IPS DF 6.9 (cell line): Measurements from ENCODE around the gene GTF2IRD1.
"Not testable (repeated sequence)": the region's sequence is repeated elsewhere in the genome, so short reads cannot be mapped to it uniquely, and the experiment has no call there.

Experiments used
- DNase-seq: peaks from one replicate; pipeline ENCODE4 v3.0.0-alpha.2; 2013; ENCODE audit warnings: low read depth, low spot score
- H3K27ac ChIP-seq: one replicate; pipeline ENCODE4 v1.5.1; 2013; ENCODE audit warnings: low read length, control low read depth
- H3K27me3 ChIP-seq: 2 replicates; pipeline ENCODE4 v1.6.1; 2013; ENCODE audit warnings: mild to moderate bottlenecking, low read length; ENCODE audit not compliant: control insufficient read depth, insufficient read depth
- H3K36me3 ChIP-seq: 2 replicates; pipeline ENCODE4 v1.6.1; 2013; ENCODE audit warnings: low read length; ENCODE audit not compliant: control insufficient read depth, insufficient read depth
- H3K4me1 ChIP-seq: 2 replicates; pipeline ENCODE4 v1.6.1; 2013; ENCODE audit warnings: low read length; ENCODE audit not compliant: control insufficient read depth, insufficient read depth
- H3K4me3 ChIP-seq: 2 replicates; pipeline ENCODE4 v1.5.1; 2013; ENCODE audit warnings: mild to moderate bottlenecking, low read length
- H3K9me3 ChIP-seq: 2 replicates; pipeline ENCODE4 v1.6.1; 2013; ENCODE audit warnings: low read length, inconsistent platforms; ENCODE audit not compliant: control insufficient read depth, insufficient read depth
- WGBS: extraction: QIAGEN DNeasy Blood & Tissue Kit; methylation state at CpG from one replicate; pipeline ENCODE4 v1.1.7; 2013; ENCODE audit warnings: mixed read lengths, missing lambda C conversion rate; ENCODE audit not compliant: insufficient read length, insufficient coverage; 5-methylcytosine and 5-hydroxymethylcytosine counted together

The GTF2IRD1 gene

GRCh38 chr7:74489997-74490945, 36.6 kb downstream of the GTF2IRD1 start:
- no peak overlapping the region for H3K27ac ChIP-seq
- WGBS = no CpG with 5 or more reads among the region's 19 CpGs

GRCh38 chr7:74491490-74491889, 37.8 kb downstream of the GTF2IRD1 start:
- not testable (repeated sequence) for H3K27me3 ChIP-seq, DNase-seq, H3K9me3 ChIP-seq, H3K4me3 ChIP-seq, H3K36me3 ChIP-seq, H3K4me1 ChIP-seq, H3K27ac ChIP-seq
- no CpG with 5 or more reads among the region's 2 CpGs for WGBS

More at GRCh38 chr7:74489997-74490945, 36.6 kb downstream of the GTF2IRD1 start:
- Histone ChIP-seq H3K4me1 (peaks cover 1% of the 10 kb centered on the region; the same call in 1 of the 2 replicates), H3K36me3 (no peaks in the 10 kb centered on the region), H3K27me3 (no peaks in the 10 kb centered on the region), H3K4me3 (no peak overlapping the region), H3K9me3 (no peaks in the 10 kb centered on the region)
- no peak for DNase-seq

- no peaks in the 10 kb centered on the region for H3K27me3 ChIP-seq
- H3K27ac ChIP-seq = no peak overlapping the region
- no peaks in the 10 kb centered on the region for H3K9me3 ChIP-seq
- WGBS = no CpG with 5 or more reads among the region's 6 CpGs
- H3K4me3 ChIP-seq = no peak overlapping the region
- H3K4me1 ChIP-seq = 0 out of 2 replicates have a peak, but pooled peaks cover 2% of the 10 kb centered on the region
- no peak for DNase-seq
- no peaks in the 10 kb centered on the region for H3K36me3 ChIP-seq
These were observed 39.6 kb downstream of the GTF2IRD1 start for GRCh38 chr7:74493295-74493694.

- no CpG with 5 or more reads among the region's 14 CpGs for WGBS
- no peak overlapping the region for H3K4me3 ChIP-seq
These were observed 40.4 kb downstream of the GTF2IRD1 start for GRCh38 chr7:74494076-74494548.

GRCh38 chr7:74495112-74496086, 41.7 kb downstream of the GTF2IRD1 start:
- no peaks in the 10 kb centered on the region for H3K36me3 ChIP-seq
- H3K4me1 ChIP-seq = 0 out of 2 replicates have a peak, but pooled peaks cover 2% of the 10 kb centered on the region
- WGBS = no CpG with 5 or more reads among the region's 19 CpGs
- H3K4me3 ChIP-seq = no peak overlapping the region
- DNase-seq = no peak
- H3K27me3 ChIP-seq = no peaks in the 10 kb centered on the region
- no peaks in the 10 kb centered on the region for H3K9me3 ChIP-seq
- H3K27ac ChIP-seq = no peak overlapping the region

More at GRCh38 chr7:74494076-74494548, 40.4 kb downstream of the GTF2IRD1 start:
- no peak for DNase-seq
- H3K4me1 ChIP-seq = 0 out of 2 replicates have a peak, but pooled peaks cover 2% of the 10 kb centered on the region
- no peaks in the 10 kb centered on the region for H3K27me3 ChIP-seq
- H3K9me3 ChIP-seq = no peaks in the 10 kb centered on the region
- no peaks in the 10 kb centered on the region for H3K36me3 ChIP-seq
- no peak overlapping the region for H3K27ac ChIP-seq

GRCh38 chr7:74496272-74496671, 42.6 kb downstream of the GTF2IRD1 start:
- Histone ChIP-seq H3K4me3 (no peak overlapping the region), H3K9me3 (no peaks in the 10 kb centered on the region), H3K27me3 (no peaks in the 10 kb centered on the region), H3K4me1 (0 out of 2 replicates have a peak, but pooled peaks cover 2% of the 10 kb centered on the region), H3K27ac (no peak overlapping the region), H3K36me3 (no peaks in the 10 kb centered on the region)
- DNase-seq = no peak
- no CpG with 5 or more reads among the region's 6 CpGs for WGBS

GRCh38 chr7:74496773-74497172, 43.1 kb downstream of the GTF2IRD1 start:
- H3K4me1 ChIP-seq, H3K36me3 ChIP-seq, H3K27me3 ChIP-seq, H3K27ac ChIP-seq, H3K9me3 ChIP-seq, H3K4me3 ChIP-seq, DNase-seq: not testable (repeated sequence)
- no CpG with 5 or more reads among the region's 3 CpGs for WGBS

- Histone ChIP-seq H3K36me3 (no peaks in the 10 kb centered on the region), H3K4me3 (no peak overlapping the region), H3K9me3 (no peaks in the 10 kb centered on the region), H3K27me3 (no peaks in the 10 kb centered on the region), H3K4me1 (0 out of 2 replicates have a peak, but pooled peaks cover 2% of the 10 kb centered on the region), H3K27ac (no peak overlapping the region)
- DNase-seq = no peak
- WGBS = no CpG with 5 or more reads among the region's 4 CpGs
These were observed 44.6 kb downstream of the GTF2IRD1 start for GRCh38 chr7:74498354-74498753.

- Histone ChIP-seq H3K27me3 (no peaks in the 10 kb centered on the region), H3K36me3 (no peaks in the 10 kb centered on the region), H3K27ac (no peak overlapping the region), H3K9me3 (no peaks in the 10 kb centered on the region), H3K4me3 (no peak overlapping the region), H3K4me1 (0 out of 2 replicates have a peak, but pooled peaks cover 2% of the 10 kb centered on the region)
- DNase-seq = no peak
- no CpG with 5 or more reads among the region's 8 CpGs for WGBS
These were observed 45.5 kb downstream of the GTF2IRD1 start for GRCh38 chr7:74498996-74499834.
